Measurements from ENCODE around the gene AKAIN1.

DNA sequence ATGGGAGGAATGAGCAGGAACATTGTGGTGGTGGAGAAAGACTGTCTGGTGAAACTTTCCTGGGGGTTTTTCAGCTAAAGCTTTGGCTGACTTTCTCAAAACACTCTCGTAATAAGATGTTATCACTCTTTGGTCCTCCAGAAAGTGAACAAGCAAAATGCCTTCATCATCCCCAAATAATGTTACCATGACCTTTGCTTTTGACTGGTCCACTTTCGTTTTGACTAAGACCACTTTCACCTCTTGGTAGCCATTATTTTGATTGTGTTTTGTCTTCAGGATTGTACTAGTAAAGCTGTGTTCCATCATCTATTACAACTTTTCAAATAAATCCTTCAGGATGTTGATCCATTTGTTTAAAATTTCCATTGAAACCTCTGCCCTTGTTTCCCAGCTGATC is 103.2 kb downstream of the AKAIN1 start:
- TF ChIP-seq, protein P1, sequence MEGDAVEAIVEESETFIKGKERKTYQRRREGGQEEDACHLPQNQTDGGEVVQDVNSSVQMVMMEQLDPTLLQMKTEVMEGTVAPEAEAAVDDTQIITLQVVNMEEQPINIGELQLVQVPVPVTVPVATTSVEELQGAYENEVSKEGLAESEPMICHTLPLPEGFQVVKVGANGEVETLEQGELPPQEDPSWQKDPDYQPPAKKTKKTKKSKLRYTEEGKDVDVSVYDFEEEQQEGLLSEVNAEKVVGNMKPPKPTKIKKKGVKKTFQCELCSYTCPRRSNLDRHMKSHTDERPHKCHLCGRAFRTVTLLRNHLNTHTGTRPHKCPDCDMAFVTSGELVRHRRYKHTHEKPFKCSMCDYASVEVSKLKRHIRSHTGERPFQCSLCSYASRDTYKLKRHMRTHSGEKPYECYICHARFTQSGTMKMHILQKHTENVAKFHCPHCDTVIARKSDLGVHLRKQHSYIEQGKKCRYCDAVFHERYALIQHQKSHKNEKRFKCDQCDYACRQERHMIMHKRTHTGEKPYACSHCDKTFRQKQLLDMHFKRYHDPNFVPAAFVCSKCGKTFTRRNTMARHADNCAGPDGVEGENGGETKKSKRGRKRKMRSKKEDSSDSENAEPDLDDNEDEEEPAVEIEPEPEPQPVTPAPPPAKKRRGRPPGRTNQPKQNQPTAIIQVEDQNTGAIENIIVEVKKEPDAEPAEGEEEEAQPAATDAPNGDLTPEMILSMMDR (IDR thresholded peaks at IDR 0.05) = no peak
- no peak for TF ChIP-seq POLR2A (IDR thresholded peaks at IDR 0.05)

All from prostate gland (tissue), 2 donors.